LNCAP (cell line): ENCODE measurements around the gene SLC2A4.

ENCODE experiments used
- CTCF ChIP-seq: fragments of 450-650 bp; IDR thresholded peaks from 2 replicates; pipeline ENCODE4 v1.5.1; 2017; ENCODE audit warnings: mild to moderate bottlenecking

SLC2A4 gene

GRCh38 chr17:7283471-7284216 is 2.1 kb downstream of the SLC2A4 start:
- no peak for TF ChIP-seq CTCF

- no peak for TF ChIP-seq CTCF
Observed at GRCh38 chr17:7284911-7285310, 3.4 kb downstream of the SLC2A4 start.

- no peak for TF ChIP-seq CTCF
Observed at GRCh38 chr17:7285679-7286078, 4.2 kb downstream of the SLC2A4 start.

DNA sequence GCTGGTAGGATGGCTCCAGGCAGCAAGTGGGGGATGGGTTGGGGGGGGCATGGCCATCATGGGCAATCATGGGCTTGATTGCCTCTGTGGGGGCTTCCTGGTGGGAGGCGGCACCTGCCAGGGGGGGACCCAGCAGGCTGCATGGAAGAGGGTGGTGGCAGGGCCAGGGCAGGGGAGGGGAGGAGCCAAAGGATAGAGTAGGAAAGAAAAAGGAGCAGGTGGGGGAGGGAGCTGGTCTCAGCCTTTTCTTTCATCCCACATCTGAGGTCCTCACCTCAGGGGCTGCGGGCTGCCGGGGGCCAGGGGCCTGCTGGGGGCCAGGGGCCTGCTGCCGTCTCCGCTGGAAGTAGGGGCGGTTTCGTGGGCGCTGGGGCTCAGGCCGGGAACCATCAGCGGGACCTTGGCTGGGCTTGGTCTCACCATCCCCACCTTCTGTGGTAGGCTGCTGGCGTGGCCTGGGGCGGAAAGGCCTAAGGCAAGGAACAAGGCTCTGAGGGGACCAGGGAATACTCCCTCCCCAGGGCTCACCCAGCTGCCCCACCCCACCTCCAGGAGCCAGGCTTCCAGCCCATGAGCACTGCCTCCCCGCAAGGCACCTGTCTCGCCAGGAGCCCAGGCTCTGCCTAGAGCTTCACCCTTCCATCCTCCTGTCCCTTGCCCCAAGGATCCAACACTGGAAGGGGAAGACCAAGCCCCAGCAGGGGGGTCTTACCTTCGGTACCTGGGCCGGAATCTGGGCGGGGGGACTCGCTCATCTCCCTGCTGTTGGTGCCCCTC is 7.9 kb downstream of the SLC2A4 start:
- TF ChIP-seq CTCF: no peak

DNA sequence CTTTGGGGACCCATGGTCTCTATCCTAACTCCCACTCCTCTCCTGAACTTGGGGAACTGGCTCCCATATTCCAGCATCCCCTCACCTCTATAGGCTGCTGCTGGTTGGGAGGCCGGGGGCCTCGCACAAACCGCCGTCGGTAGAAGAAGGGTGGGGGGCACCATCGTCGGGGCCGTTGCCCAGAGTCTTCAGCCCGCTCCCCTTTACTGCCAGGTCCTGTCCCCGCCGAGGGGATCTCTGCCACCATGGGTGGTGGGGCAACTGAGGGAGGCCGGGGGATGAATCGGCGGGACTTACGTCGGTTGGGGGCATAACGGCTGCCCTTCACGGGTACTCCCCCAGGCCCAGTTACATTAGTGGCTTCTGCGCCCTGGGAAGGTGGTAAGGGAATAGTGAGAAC is 8.6 kb downstream of the SLC2A4 start:
- no peak for TF ChIP-seq CTCF

DNA sequence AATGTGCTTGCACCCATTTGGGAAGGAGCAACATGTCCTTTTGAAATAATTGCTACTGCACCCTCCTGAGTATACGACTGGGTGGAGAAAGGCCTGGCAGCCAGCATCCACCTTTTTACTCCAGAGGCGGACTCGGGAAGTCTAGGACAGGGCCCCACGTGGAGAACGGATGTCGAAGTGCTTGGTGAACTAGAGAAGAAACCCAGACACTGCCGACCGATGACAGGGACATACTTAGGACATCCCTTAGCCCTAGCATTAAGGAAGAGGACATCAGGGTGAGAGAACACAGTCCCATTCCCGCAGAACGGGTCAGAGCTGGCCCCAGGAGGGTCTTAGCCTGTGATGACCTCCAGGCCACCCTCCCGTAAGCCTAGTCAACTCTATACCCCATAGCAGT is 9.2 kb downstream of the SLC2A4 start:
- TF ChIP-seq CTCF: no peak

- TF ChIP-seq CTCF: no peak
Observed at GRCh38 chr17:7292194-7292593, 10.7 kb downstream of the SLC2A4 start.
